ENCODE data around the gene MPND.
A peak's percentile ranks its signal among the peaks of the same experiment; 100 is the strongest.

Gene MPND

DNA sequence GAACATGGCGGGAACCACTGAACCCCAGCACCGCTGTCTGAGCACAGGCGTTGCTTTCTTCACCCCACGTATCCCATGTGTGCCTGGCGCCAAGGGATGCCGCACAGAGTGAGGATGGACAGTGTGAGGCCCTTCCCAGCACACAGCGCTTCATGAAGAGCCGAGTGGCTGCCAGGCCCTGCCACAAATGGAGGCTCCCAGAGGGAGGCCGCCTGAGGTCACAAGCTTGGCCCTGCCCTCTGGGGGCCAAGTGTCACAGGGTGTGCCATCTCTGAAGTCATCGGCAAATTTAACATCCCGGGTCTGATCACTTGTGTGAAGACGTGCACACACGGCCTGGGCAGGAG is 24.4 kb downstream of the MPND start:
- no peak for DNase-seq

DNA sequence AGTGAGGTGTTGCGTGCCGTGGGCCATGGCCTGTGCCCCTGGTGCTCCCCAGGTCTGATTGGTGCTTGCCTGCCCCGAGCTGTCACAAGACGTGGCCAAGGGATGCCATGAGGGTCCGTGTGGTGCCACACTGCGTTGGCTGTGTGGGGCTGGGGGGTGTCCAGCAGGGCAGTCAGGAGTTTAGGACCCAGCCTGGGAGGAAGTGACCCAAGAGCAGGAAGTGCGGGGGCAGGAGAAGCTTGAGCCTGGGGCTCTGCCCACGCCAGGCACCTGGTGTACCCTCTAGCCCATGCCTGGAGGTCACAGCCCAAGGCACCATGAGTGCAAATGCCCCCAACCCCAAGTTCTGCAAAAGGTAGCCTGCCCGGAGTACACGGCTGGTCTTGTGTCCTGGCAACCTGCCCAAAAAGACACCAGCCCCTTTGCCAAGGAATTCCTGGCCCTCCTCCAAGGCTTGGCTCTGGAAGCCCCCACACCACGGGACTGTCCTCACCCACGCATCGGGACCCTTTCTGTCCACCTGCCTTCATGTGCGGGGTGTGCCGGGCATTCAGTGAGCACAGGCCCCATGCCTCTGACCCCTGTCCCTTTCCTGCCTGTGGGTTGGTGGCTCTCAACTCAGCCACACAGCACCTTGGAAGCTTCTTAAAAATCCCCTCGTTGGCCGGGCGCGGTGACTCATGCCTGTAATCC is 24.9 kb downstream of the MPND start:
- no peak for DNase-seq

DNA sequence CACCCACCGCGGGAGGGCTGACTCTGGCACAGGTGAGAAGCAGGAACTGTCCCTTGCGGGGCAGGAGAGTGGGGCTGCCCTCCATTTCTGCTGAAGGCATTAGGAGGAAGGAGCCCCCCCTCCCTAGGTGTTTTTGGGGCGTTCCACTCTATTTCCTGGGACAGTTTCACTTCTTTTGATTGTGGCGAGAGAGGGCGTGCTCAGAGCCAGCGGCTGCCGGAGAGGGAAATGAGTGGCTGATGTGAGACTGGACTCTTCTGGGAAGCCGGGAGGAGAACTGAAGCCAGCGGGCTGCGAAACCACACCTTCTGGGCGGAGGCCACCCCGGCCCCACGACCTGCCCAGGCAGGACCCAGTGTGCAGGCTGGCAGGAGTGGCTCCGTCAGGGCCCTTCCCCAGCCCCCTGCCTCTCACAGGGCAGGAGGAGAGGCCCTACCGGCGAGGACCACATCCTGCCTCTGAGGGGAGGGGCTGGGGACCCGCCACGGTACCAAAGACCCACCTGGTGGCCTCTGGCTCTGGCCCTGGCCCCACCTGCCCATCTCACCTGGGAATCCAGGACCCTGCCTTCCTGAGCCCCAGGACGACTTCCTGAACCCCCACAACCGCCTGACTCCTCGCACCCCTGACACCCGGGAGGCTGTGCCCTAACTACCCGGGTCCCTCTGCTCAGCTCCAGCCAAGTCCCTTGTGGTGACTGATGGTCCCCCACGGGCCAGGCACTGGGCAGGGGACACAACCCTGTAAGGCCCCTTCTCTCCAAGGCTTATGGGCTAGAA is 25.9 kb downstream of the MPND start:
- DNase-seq, result peak; percentile 69

DNA sequence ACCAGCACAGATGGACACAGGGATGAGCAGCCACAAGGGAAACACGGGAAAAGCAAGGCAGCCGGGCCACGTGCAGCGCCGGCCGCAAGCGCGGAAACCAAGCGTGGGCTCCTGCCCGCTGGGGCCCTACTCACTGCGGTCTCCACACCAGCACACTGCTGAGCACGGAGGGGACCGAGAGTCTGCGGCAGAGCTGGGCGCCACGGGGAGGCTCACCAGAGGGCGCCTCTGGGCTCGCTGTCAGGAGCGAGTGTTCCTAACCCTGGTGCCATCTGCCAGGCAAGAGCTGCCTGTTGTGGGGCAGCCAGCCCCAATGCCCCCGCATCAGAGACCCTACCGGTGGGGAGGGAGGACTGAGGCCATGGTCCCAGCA is 26.5 kb downstream of the MPND start:
- peak; percentile 76 for DNase-seq

DNA sequence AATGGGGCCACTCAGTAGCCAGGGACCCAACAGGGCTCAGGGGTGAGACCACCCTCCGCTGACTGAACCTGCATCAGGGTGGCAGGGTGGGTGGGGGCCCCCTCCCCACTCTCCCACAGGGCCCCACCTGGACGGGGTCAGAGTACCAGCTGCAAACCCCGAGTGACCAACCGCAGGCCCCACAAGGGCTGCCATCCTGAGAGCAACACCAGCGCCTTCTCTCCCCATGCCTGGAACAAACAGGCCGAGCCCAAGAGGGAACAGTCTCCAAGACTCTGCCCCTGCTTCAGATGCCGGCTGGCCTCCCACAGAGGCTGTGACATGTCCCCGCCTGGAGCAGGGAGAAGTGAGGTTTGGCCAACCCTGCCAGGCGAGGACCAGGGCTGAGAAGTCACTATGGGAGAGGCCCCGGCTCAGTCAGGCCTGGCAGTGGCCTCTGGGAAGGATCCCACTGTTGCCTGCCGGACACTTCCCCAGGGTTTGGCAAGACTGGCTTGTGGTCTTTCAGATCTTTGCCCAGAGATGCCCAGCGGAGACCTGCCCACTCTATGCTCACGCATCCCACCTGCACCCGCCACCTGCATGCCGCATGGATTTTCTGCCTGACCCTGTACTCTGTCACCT is 27.2 kb downstream of the MPND start:
- DNase-seq, result no peak

DNA sequence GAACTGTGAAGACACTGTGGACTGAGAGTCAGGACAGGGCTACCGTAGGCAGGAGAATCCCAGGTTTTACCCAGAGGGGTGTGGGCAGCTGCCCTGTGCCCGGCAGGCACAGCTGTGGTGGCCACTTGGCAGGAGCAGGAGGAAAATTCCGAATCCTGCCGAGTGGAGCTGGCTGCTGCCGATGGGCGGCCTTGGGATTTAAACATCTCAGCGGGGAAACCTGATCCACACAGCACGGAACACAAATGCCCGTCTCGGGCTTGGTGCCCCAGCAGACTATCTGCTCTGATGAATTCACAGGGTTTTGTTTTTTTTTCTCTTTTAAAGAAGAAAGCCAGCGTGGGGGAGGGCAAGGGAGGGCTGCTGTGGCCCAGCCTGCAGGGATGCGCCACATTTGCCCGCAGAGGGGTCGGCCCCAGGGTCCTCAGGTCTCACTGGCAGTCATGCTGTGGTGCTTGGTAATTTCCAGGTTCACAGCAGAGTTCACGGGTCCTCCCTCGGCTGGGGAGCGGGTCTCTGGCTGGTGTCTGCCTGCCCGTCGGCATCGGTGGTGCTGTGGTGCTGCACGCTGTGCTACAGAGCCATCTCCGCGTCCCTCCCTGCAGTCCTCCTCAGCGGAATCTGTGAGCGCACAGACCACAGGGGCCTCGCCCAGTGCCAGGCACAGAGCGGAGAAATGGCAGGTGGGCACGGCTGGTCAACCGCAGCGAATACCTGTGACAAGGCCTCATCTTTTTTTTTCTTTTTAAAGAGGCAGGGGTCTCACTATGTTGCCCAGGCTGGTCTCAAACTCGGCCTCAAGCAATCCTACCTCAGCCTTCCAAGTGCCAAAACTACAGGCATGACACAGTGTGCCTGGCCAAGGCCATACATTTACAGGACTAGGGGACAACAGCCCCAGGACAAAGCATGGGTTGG is 28.1 kb downstream of the MPND start:
- DNase-seq, result no peak

DNA sequence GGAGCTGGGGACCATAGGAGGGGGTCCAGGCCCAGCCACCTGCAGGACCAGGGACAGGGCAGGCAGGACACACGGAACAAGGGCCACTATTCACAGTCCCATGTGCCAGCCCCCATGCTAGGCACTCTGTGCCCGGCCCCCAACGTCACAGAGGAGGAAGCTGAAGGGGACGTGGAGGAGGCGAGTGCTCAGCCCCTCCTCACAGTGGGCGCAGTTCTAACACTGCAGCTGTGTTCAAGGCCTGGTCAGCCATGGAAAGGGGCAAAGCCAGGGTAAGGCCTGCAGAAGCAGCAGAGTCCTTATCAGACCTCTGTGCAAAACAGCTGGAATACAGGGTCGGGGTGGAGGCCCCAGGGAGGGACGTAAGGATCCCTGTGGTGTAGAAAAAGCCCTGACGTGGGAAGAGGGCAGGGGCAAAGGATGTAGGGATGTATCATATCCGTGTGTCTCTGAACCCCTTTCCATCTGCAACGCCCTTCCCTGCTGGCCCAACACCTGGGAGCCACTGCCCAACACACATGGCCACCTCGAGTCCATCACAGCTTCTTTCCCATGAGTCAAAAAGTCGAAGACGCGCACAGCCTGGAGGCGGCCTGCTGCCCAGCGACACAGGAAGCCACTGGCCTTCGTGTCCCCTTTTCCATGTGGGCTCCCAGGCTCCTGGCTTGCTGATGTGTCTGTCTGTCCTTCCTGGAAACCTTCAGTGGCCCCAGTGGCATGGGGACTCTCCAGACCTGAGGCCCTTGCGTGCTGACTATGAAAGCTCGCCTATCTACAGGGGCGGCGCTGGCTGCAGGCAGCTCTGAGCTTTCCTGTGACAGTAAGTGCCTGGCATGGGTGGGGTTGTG is 29.0 kb downstream of the MPND start:
- no peak for DNase-seq

DNA sequence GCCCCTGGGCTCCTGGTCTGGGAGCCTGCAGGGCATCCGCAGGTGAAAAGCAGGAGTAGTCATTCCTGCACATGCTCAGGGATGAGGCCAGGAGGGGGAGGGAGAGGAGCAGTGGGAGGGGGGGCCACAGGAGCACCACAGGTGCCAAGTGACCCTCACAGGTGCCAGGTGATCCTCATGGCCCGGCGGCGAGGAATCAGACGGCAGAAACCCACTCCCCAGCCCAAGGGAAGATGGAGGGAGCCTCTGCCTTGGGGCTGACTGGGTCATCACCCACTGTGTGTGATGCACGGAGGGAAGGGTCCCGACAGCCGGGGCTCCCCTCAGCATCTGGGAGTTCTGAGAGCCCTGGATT is 29.6 kb downstream of the MPND start:
- no peak for DNase-seq

DNA sequence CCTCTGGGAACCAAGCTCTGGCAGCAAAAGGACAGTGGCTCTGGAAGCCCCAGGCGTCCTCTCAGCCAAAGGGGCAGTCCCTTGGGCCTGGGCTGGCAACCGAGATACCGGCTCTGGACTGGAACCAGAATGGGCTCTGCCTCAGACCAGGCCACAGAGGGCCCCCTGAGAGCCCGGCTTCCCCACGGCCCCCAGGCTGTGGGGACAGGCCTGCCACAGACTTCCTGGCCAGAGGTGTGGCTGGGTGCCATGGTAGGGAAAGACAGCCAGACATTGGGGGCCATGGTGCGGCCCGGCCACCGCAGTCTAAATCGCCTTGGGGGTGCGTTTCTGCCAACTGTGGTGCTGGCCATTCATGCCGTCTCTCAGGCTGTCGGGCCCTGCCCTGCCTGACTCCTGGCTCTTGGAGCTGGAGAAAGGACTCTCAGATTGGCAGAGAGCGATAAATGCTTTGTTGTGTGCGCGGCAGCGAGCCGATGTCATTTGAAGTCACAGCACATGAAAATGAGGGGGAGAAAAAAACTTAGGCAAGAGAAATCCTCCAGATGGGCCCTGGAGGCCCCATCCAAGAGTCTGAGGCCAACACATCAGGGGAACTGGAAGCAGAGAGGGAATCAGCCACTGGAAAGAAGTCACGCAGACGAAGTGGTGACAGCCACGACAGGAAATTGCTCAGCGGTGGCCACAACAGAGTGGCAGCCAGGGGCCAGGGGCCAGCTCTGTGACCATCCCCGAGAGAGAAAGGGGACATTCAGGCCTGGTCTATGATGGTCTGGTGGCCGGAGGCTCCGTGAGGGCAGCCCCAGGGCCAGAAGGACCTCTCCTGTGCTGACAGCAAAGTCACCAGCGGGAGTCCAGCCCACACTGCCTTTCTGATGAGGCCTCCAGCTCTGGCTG is 30.5 kb downstream of the MPND start:
- DNase-seq, result no peak

DNA sequence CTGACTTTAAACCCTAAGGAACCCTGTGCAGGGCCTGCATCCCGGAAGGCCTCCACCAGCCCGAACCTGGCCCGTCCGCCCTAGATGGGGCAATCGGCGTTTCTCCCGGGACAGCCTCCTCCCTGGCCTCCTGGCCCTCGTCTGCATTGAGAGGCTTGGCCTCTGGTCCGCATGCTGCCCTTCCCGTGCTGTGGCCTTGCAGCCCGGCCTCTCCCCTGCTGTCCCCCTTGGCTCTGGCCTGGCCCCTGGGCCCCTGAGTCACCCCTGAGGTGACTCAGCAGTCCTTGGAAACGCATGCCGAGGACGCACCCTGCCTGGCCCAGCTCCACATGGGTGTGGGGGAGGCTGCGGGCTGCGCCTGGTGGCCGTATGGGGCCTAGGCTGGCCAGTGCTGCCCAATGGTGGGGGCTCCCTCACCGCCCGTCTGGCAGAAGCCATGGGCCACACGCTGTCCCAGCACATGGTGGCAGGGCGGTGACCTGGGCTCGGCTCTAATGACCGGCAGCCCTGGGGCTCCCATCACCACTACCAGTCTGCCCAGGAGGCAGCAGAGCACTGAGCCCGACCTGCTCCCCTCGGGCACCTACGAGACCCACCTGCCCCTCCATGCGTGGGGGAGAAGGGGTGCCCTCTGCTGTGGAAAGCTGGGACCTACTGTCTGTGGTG is 31.3 kb downstream of the MPND start:
- no peak for DNase-seq

DNA sequence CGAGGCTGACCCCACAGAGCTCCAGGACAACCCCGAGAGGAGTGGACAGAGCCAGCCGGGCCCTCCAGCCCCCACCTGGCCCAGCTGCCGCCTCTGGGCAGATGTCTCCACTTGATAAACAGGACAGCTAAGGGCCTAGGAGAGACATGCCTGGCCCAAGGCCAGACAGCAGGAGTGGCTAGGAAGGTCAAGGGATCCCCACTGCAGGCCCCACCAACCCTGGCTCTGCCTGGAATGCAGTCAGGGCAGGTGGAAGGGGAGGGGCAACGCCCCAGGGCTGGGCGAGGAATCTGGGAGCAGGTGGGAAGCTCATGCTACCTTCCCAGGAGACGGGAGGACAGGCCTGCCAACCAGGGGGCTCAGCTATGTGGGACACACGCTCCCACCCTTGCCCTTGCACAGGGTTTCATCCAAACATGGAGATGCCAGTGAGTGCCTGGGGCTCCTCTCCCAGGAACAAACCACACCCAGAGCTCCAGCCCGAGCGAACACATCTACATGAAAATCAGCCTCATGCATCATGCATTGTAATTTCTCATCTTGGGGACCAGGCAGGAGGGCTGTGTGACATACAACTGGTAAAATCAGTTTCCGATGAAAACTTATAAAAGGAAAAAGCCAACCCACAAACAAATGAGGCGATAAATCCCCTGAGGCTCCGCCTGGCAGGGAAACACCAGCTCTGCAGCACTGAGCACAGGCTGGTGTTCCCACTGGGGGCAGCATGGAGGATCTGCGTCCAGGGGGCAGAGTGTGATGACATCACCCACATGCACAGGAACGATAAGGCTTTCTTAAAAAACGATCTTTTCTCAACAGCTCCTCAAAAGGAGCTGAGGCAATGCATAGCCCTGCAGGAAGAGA is 32.0 kb downstream of the MPND start:
- no peak for DNase-seq

DNA sequence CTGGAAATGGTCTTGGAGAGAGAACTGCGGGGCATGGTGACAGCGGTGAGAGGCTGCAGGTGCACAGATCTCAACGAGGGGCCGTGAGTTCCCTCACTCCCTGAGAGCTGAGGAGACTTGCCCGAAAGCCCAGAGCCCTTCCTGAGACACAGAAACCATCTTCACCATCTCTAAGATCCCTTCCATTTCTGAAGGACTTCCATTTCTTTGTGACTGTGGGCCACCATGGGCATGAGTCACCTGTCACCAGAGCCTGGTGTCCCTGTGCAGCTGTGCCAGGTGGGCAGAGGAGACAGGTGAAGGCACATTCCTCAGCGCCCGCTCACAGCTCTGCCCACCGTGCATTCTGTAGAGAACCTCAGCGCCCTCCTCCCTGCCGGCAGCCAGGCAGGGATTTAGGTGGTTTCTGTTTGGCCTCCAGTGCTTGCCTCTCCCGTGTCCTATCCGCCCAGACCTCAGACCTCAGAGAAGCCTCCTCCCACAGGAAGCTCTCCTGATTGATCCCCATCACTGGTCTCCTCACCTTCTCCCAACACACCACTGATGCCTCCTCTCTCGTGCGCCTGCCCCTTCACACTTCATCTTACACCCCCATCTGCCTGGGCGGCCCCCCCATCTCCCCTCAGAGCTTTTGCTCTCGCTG is 32.8 kb downstream of the MPND start:
- no peak for DNase-seq

DNA sequence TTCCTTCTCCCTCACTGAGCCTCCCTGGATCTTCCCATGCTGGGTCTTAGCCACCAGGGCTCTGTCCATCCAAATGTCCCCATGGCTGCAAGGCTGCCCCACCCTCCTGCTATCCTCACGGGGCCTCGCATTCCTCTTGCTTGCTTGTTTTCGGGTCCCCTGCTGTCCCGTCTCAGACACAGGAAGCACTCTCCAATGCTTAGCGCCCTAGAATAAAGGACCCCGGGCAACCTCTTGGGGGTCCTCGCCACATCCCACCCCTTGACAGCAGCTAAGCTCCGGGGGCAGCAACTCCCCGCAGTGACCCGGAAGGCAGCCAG is 33.3 kb downstream of the MPND start:
- DNase-seq, result no peak

DNA sequence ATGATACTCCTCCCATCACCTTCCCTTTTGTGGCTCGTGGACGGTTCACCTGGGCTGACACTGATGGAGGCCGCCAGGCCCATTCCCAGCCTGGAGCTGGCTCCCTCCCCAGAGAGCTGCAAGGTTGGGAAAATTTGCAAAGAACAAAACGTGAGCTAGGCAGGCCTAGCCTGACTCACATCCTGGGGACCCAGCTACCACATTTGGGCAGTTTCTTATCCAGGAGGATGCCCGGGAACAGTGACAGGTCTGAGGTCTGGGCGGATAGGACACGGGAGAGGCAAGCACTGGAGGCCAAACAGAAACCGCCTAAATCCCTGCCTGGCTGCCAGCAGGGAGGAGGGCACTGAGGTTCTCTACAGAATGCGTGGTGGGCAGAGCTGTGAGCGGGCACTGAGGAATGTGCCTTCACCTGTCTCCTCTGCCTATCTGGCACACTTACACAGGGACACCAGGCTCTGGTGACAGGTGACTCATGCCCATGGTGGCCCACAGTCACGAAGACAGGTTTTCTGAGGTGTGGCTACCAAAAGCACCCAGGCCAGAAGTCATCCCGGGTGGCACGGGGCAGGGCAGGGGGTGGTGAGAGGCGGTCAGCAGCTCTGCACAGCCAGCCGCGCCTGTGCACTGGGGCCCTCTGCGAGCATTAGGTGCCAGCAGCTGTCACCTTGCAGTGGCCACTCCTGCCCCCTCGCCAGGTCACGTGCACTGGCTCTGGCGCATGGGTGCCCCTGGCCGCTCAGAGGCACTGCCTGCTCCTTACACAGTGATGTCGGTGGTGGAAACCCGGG is 33.8 kb downstream of the MPND start:
- no peak for DNase-seq

DNA sequence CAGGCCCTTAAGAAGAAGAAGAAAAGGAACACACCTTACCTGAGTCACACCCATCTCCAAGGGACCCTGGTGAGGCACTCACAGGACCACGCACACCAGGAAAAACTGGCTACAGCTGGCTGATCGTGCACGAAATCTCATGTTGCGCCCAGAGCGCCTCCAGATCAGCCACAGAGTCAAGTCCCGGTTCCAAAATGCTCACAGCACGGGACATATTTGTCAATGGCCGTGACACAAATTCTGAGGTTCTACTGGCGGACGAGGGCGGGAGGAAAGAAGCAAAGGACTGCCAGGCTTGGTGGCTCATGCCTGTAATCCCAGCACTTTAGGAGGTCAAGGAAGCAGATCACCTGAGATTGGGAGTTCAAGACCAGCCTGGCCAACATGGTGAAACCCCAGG is 35.5 kb downstream of the MPND start:
- no peak for DNase-seq

DNA sequence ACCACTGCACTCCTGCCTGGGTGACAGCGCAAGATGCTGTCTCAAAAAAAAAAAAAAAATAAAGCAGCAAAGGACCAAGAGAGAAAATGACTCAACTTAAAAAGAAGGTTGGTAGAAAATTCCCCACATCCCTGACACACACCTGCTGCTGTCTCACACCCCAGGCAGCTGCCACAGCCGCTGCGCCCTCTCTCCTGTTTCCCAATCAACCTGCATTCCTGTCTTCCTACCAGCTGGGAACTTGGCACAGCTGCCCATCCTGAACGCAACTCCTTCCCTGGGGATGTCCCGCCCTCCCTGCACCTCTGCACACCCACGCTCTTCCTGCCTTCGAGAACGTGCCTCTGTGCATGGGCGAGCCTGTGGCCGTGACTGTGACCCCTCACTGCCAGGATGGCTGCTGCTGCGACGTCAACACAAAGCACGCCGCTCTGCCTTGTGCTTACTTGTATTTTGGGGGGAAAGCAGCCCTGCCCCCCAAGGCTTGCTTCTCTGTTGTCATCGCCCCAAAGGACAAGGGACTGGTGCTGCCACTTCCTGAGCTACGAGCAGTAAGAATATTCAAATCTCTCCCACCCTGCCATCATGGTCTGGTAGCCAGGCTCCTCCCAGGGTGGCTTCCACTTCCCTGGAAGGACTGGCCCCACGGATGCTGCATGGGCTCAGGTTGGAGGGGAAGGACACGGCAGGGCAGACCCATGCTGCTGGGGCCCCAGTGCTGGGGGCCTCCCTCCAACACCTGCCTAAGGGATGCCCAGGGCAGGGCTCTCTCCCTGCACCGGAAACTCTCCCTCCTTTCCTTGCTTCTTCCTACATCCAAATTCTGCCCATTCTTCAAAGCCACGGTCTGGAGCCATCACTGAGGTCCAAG is 36.3 kb downstream of the MPND start:
- DNase-seq, result no peak

DNA sequence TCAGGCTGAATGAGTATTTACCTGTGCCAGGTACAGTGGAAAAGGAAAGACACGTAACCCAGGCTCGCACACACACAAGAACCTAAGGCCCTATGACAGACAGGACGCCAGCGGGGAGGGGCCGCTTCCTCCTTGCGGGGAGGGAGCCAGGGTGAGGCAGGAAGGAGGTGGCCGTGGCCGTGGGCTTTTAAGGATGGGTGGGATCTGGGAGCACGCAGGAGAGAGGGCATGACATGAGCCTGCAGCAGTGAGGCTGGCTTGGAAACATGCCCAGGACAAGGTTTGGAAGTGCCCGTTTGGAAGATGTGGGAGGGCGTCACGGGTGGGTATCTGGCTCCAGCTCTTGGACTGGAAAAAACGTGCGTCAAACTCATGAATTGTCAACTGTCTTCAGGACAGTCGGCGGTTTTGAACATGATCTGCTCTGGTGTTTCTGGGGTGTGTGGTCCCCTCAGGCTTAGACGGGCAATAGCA is 36.9 kb downstream of the MPND start:
- no peak for DNase-seq

Data from activated CD4-positive, CD25-positive, alpha-beta regulatory T cell treated with anti-CD3 and anti-CD28 coated beads, Interleukin-2, amount 50 U/mL, for 72 hours (primary cell).